Parathyroid adenoma (tissue), 2 donors: Measurements from ENCODE around the gene PRKAG1.

Experiments
- H2AFZ ChIP-seq: fragments of 300-600 bp; sonication (generic); one replicate; pipeline ENCODE4 v1.7.0; 2017; ENCODE audit warnings: antibody characterized with exemption, mild to moderate bottlenecking
- H3K27ac ChIP-seq: fragments of 300-600 bp; sonication (generic); one replicate; pipeline ENCODE4 v1.7.0; 2017
- H3K27me3 ChIP-seq: fragments of 300-600 bp; sonication (generic); one replicate; pipeline ENCODE4 v1.7.0; 2017; ENCODE audit warnings: low read length; ENCODE audit not compliant: control insufficient read depth, insufficient read depth
- H3K36me3 ChIP-seq: fragments of 300-600 bp; sonication (generic); one replicate; pipeline ENCODE4 v1.7.0; 2017; ENCODE audit warnings: low read length; ENCODE audit not compliant: control insufficient read depth, insufficient read depth
- H3K4me1 ChIP-seq: fragments of 300-600 bp; sonication (generic); one replicate; pipeline ENCODE4 v1.7.0; 2017; ENCODE audit warnings: control low read depth
- H3K4me2 ChIP-seq: fragments of 300-600 bp; sonication (generic); one replicate; pipeline ENCODE4 v1.7.0; 2017; ENCODE audit warnings: low read length
- H3K4me3 ChIP-seq: fragments of 300-600 bp; sonication (generic); one replicate; pipeline ENCODE4 v1.7.0; 2017; ENCODE audit warnings: low read depth, low read length
- H3K79me2 ChIP-seq: fragments of 300-600 bp; sonication (generic); one replicate; pipeline ENCODE4 v1.7.0; 2017; ENCODE audit warnings: control low read depth
- H3K9ac ChIP-seq: fragments of 300-600 bp; sonication (generic); one replicate; pipeline ENCODE4 v1.7.0; 2017; ENCODE audit warnings: mild to moderate bottlenecking
- H3K9me3 ChIP-seq: fragments of 300-600 bp; sonication (generic); one replicate; pipeline ENCODE4 v1.7.0; 2017; ENCODE audit warnings: low read length; ENCODE audit not compliant: control insufficient read depth
- TF ChIP-seq, protein P1 (sequence below): fragments of 300-600 bp; sonication (generic); IDR thresholded peaks from one replicate; pipeline ENCODE4 v1.7.0; 2017; ENCODE audit warnings: antibody characterized with exemption, mild to moderate bottlenecking
- donor health status: primary hyperparathyroidism.

PRKAG1 gene

GRCh38 chr12:49052451-49053208, 34.1 kb upstream of the PRKAG1 start:
- H3K9me3 ChIP-seq, result no peaks in the 10 kb centered on the region
- H3K4me3 ChIP-seq, result no peak overlapping the region
- no peaks in the 10 kb centered on the region for H3K27me3 ChIP-seq
- H3K9ac ChIP-seq, result no peak overlapping the region
- peaks cover 18% of the 10 kb centered on the region for H3K4me1 ChIP-seq
- H2AFZ ChIP-seq, result no peak overlapping the region
- TF ChIP-seq, protein P1, sequence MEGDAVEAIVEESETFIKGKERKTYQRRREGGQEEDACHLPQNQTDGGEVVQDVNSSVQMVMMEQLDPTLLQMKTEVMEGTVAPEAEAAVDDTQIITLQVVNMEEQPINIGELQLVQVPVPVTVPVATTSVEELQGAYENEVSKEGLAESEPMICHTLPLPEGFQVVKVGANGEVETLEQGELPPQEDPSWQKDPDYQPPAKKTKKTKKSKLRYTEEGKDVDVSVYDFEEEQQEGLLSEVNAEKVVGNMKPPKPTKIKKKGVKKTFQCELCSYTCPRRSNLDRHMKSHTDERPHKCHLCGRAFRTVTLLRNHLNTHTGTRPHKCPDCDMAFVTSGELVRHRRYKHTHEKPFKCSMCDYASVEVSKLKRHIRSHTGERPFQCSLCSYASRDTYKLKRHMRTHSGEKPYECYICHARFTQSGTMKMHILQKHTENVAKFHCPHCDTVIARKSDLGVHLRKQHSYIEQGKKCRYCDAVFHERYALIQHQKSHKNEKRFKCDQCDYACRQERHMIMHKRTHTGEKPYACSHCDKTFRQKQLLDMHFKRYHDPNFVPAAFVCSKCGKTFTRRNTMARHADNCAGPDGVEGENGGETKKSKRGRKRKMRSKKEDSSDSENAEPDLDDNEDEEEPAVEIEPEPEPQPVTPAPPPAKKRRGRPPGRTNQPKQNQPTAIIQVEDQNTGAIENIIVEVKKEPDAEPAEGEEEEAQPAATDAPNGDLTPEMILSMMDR, result no peak
- no peak overlapping the region for H3K27ac ChIP-seq
- H3K79me2 ChIP-seq, result peaks cover 42% of the 10 kb centered on the region
- no peaks in the 10 kb centered on the region for H3K36me3 ChIP-seq
- H3K4me2 ChIP-seq, result no peak overlapping the region

DNA sequence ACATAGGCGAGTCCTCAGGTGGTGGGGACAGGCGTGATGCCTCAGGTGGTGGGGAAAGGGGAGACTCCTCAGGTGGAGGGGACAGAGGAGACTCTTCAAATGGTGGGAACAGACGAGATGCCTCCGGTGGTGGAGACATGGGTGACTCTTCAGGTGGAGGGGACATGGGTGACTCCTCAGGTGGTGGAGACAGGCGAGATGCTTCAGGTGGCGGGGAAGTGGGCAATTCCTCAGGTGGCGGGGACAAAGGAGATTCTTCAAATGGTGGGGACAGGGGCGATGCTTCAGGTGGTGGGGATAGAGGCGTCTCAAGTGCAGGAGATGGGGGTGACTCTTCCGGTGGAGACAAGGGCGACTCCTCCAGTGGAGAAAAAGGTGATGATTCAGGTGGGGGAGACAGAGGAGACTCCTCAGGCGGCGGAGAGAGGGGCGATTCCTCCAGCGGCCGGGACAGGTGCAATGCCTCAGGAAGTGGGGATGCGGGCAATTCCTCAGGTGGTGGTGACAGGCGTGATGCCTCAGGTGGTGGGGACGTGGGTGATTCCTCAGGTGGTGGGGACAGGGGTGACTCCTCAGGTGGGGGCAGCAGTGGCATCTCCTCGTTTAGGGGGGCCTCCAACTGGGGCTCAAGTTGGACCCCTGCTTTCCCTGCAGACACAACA, 33.3 kb upstream of the PRKAG1 start:
- TF ChIP-seq, protein P1, result no peak
- Histone ChIP-seq H3K4me2 (no peak overlapping the region), H2AFZ (no peak overlapping the region), H3K27me3 (no peaks in the 10 kb centered on the region), H3K36me3 (no peaks in the 10 kb centered on the region), H3K4me1 (peaks cover 11% of the 10 kb centered on the region), H3K9ac (no peak overlapping the region), H3K79me2 (peaks cover 36% of the 10 kb centered on the region), H3K9me3 (no peaks in the 10 kb centered on the region), H3K4me3 (no peak overlapping the region), H3K27ac (no peak overlapping the region)

- Histone ChIP-seq H3K79me2 (peaks cover 30% of the 10 kb centered on the region), H3K9me3 (no peaks in the 10 kb centered on the region), H3K4me1 (peaks cover 6% of the 10 kb centered on the region), H3K4me2 (no peak overlapping the region), H3K9ac (no peak overlapping the region), H3K36me3 (no peaks in the 10 kb centered on the region), H3K4me3 (no peak overlapping the region), H3K27me3 (no peaks in the 10 kb centered on the region), H2AFZ (no peak overlapping the region), H3K27ac (no peak overlapping the region)
- TF ChIP-seq, protein P1, result no peak
These were observed 32.8 kb upstream of the PRKAG1 start for GRCh38 chr12:49051373-49051764.

GRCh38 chr12:49050507-49051372, 32.2 kb upstream of the PRKAG1 start:
- Histone ChIP-seq H3K4me1 (no peaks in the 10 kb centered on the region), H2AFZ (no peak overlapping the region), H3K9me3 (no peaks in the 10 kb centered on the region), H3K9ac (no peak overlapping the region), H3K36me3 (no peaks in the 10 kb centered on the region), H3K4me2 (no peak overlapping the region), H3K27ac (no peak overlapping the region), H3K4me3 (no peak overlapping the region), H3K79me2 (peaks cover 24% of the 10 kb centered on the region), H3K27me3 (no peaks in the 10 kb centered on the region)
- TF ChIP-seq, protein P1, result no peak
